ENCODE data around the gene GALP.

Gene GALP

DNA sequence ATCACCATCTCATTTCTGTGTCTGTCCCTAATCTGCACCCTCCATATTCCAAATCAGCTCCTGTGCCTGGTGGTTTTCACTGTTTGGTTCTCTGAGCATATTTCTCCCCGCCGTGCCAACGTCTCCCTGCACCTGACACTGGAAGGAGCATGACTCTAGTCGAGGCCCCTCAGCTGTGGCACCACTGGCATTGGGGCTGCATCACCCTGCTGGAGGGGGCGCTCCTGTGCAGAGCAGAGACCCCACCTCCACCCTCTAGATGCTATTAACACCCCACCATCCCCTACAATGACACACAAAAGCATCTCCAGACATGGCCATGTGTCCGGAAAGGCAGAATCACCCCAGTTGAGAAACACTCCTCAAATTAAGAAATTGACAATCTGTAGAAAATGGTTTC is 47.1 kb downstream of the GALP start:
- no peaks in the 10 kb centered on the region for H3K27me3 ChIP-seq (ENCODE audit: insufficient read depth, poor library complexity, severe bottlenecking)
- H3K4me1 ChIP-seq (ENCODE audit: insufficient read depth, poor library complexity, severe bottlenecking): no peaks in the 10 kb centered on the region
- H3K27ac ChIP-seq (ENCODE audit: poor library complexity, severe bottlenecking): no peak overlapping the region
- no peaks in the 10 kb centered on the region for H3K9me3 ChIP-seq (ENCODE audit: severe bottlenecking)
- DNase-seq (ENCODE audit: low spot score): no peak
- no peaks in the 10 kb centered on the region for H3K36me3 ChIP-seq (ENCODE audit: low read depth)
- ATAC-seq (ENCODE audit: low read depth): no peak
- no peak overlapping the region for H3K4me3 ChIP-seq (ENCODE audit: severe bottlenecking)
- TF ChIP-seq, protein P1, sequence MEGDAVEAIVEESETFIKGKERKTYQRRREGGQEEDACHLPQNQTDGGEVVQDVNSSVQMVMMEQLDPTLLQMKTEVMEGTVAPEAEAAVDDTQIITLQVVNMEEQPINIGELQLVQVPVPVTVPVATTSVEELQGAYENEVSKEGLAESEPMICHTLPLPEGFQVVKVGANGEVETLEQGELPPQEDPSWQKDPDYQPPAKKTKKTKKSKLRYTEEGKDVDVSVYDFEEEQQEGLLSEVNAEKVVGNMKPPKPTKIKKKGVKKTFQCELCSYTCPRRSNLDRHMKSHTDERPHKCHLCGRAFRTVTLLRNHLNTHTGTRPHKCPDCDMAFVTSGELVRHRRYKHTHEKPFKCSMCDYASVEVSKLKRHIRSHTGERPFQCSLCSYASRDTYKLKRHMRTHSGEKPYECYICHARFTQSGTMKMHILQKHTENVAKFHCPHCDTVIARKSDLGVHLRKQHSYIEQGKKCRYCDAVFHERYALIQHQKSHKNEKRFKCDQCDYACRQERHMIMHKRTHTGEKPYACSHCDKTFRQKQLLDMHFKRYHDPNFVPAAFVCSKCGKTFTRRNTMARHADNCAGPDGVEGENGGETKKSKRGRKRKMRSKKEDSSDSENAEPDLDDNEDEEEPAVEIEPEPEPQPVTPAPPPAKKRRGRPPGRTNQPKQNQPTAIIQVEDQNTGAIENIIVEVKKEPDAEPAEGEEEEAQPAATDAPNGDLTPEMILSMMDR (IDR thresholded peaks at IDR 0.05; ENCODE audit: poor library complexity, severe bottlenecking): no peak

DNA sequence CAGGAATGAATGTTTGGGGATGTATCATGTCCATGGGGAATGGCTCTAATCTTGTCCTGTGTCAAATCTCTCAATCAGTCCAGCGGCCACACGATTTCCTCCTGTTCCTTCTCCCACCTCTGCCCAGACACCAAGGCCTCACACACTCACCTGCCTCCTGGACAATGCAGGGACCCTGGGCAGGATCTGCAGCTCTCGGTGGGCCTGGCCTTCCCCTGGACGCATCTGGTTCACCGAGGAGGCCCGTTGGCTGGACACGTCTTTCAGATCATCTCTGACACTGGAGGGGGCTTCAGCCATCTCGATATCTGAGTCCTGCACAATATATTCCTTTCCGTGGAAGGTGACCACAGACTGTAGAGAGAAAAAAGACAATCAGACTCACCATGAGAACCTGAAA is 47.7 kb downstream of the GALP start:
- Histone ChIP-seq H3K27me3 (ENCODE audit: insufficient read depth, poor library complexity, severe bottlenecking) (no peaks in the 10 kb centered on the region), H3K4me1 (ENCODE audit: insufficient read depth, poor library complexity, severe bottlenecking) (no peaks in the 10 kb centered on the region), H3K36me3 (ENCODE audit: low read depth) (no peaks in the 10 kb centered on the region), H3K27ac (ENCODE audit: poor library complexity, severe bottlenecking) (no peak overlapping the region), H3K4me3 (ENCODE audit: severe bottlenecking) (no peak overlapping the region), H3K9me3 (ENCODE audit: severe bottlenecking) (no peaks in the 10 kb centered on the region)
- TF ChIP-seq, protein P1 (IDR thresholded peaks at IDR 0.05; ENCODE audit: poor library complexity, severe bottlenecking): no peak
- ATAC-seq (ENCODE audit: low read depth) (no peak), DNase-seq (ENCODE audit: low spot score) (no peak)

Data from RWPE2 (cell line).